Measurements from ENCODE around the gene KRTCAP2.
"Not testable (repeated sequence)": the region's sequence is repeated elsewhere in the genome, so short reads cannot be mapped to it uniquely, and the experiment has no call there.

Gene KRTCAP2

GRCh38 chr1:155198547-155198906 is 25.4 kb upstream of the KRTCAP2 start:
- Histone ChIP-seq H3K27ac (ENCODE audit: low read depth, low read length, severe bottlenecking) (no peak overlapping the region), H3K4me1 (ENCODE audit: control insufficient read depth, insufficient read depth, low read length, poor library complexity, severe bottlenecking) (peaks cover 13% of the 10 kb centered on the region), H3K9me3 (ENCODE audit: control insufficient read depth, low read length) (no peaks in the 10 kb centered on the region), H3K4me3 (ENCODE audit: extremely low read depth, insufficient read depth, low read length, poor library complexity, severe bottlenecking) (no peak overlapping the region), H3K36me3 (ENCODE audit: control insufficient read depth, insufficient read depth, low read length) (peaks cover 66% of the 10 kb centered on the region)
- 94 to 100% methylated on average over 2 to 3 of the region's 3 CpGs for WGBS, 2 experiments (ENCODE audit: insufficient coverage in 2 of 2)

- no peak overlapping the region for H3K27ac ChIP-seq (ENCODE audit: low read depth, low read length, severe bottlenecking)
- H3K4me1 ChIP-seq (ENCODE audit: control insufficient read depth, insufficient read depth, low read length, poor library complexity, severe bottlenecking), result peaks cover 17% of the 10 kb centered on the region
- H3K36me3 ChIP-seq (ENCODE audit: control insufficient read depth, insufficient read depth, low read length), result peaks cover 61% of the 10 kb centered on the region
- H3K9me3 ChIP-seq (ENCODE audit: control insufficient read depth, low read length), result no peaks in the 10 kb centered on the region
- 97 to 100% methylated on average over 13 to 14 of the region's 15 CpGs for WGBS, 2 experiments (ENCODE audit: insufficient coverage in 2 of 2)
- no peak overlapping the region for H3K4me3 ChIP-seq (ENCODE audit: extremely low read depth, insufficient read depth, low read length, poor library complexity, severe bottlenecking)
These were observed 24.9 kb upstream of the KRTCAP2 start for GRCh38 chr1:155197901-155198546.

- peaks cover 52% of the 10 kb centered on the region for H3K36me3 ChIP-seq (ENCODE audit: control insufficient read depth, insufficient read depth, low read length)
- peaks cover 22% of the 10 kb centered on the region for H3K4me1 ChIP-seq (ENCODE audit: control insufficient read depth, insufficient read depth, low read length, poor library complexity, severe bottlenecking)
- 85 to 86% methylated on average over 19 of the region's 20 CpGs for WGBS, 2 experiments (ENCODE audit: insufficient coverage in 2 of 2)
- peak overlapping the region; percentile 57 for H3K27ac ChIP-seq (ENCODE audit: low read depth, low read length, severe bottlenecking)
- no peaks in the 10 kb centered on the region for H3K9me3 ChIP-seq (ENCODE audit: control insufficient read depth, low read length)
- no peak overlapping the region for H3K4me3 ChIP-seq (ENCODE audit: extremely low read depth, insufficient read depth, low read length, poor library complexity, severe bottlenecking)
These were observed 24.0 kb upstream of the KRTCAP2 start for GRCh38 chr1:155196893-155197638.

- H3K27ac ChIP-seq (ENCODE audit: low read depth, low read length, severe bottlenecking), result peak overlapping the region; percentile 95
These were observed 23.2 kb upstream of the KRTCAP2 start for GRCh38 chr1:155196103-155196892.

GRCh38 chr1:155195201-155196102 is 22.3 kb upstream of the KRTCAP2 start:
- 10 to 12% methylated on average over 10 to 15 of the region's 27 CpGs for WGBS, 2 experiments (ENCODE audit: insufficient coverage in 2 of 2)
- peaks cover 36% of the 10 kb centered on the region for H3K36me3 ChIP-seq (ENCODE audit: control insufficient read depth, insufficient read depth, low read length)
- H3K27ac ChIP-seq (ENCODE audit: low read depth, low read length, severe bottlenecking), result peak overlapping the region; percentile 95
- peaks cover 22% of the 10 kb centered on the region for H3K4me1 ChIP-seq (ENCODE audit: control insufficient read depth, insufficient read depth, low read length, poor library complexity, severe bottlenecking)
- no peaks in the 10 kb centered on the region for H3K9me3 ChIP-seq (ENCODE audit: control insufficient read depth, low read length)
- peak overlapping the region; percentile 51 for H3K4me3 ChIP-seq (ENCODE audit: extremely low read depth, insufficient read depth, low read length, poor library complexity, severe bottlenecking)

More at GRCh38 chr1:155196103-155196892, 23.2 kb upstream of the KRTCAP2 start:
- WGBS, 2 experiments (ENCODE audit: insufficient coverage in 2 of 2), result 25 to 34% methylated on average over 2 to 3 of the region's 6 CpGs
- peaks cover 44% of the 10 kb centered on the region for H3K36me3 ChIP-seq (ENCODE audit: control insufficient read depth, insufficient read depth, low read length)
- peaks cover 22% of the 10 kb centered on the region for H3K4me1 ChIP-seq (ENCODE audit: control insufficient read depth, insufficient read depth, low read length, poor library complexity, severe bottlenecking)
- peak overlapping the region; percentile 51 for H3K4me3 ChIP-seq (ENCODE audit: extremely low read depth, insufficient read depth, low read length, poor library complexity, severe bottlenecking)
- H3K9me3 ChIP-seq (ENCODE audit: control insufficient read depth, low read length), result no peaks in the 10 kb centered on the region

GRCh38 chr1:155193991-155194240 is 20.8 kb upstream of the KRTCAP2 start:
- Histone ChIP-seq H3K36me3 (ENCODE audit: control insufficient read depth, insufficient read depth, low read length) (peaks cover 27% of the 10 kb centered on the region), H3K27ac (ENCODE audit: low read depth, low read length, severe bottlenecking) (peak overlapping the region; percentile 95), H3K4me1 (ENCODE audit: control insufficient read depth, insufficient read depth, low read length, poor library complexity, severe bottlenecking) (peaks cover 22% of the 10 kb centered on the region), H3K4me3 (ENCODE audit: extremely low read depth, insufficient read depth, low read length, poor library complexity, severe bottlenecking) (peak overlapping the region; percentile 51)
- not testable (repeated sequence) for H3K9me3 ChIP-seq (ENCODE audit: control insufficient read depth, low read length)
- WGBS, 2 experiments (ENCODE audit: insufficient coverage in 2 of 2), result 1 to 5% methylated on average over 8 to 16 of the region's 16 CpGs

- 0 to 1% methylated on average over 23 to 29 of the region's 38 CpGs for WGBS, 2 experiments (ENCODE audit: insufficient coverage in 2 of 2)
- Histone ChIP-seq H3K36me3 (ENCODE audit: control insufficient read depth, insufficient read depth, low read length) (peaks cover 23% of the 10 kb centered on the region), H3K9me3 (ENCODE audit: control insufficient read depth, low read length) (no peaks in the 10 kb centered on the region), H3K27ac (ENCODE audit: low read depth, low read length, severe bottlenecking) (peak overlapping the region; percentile 95), H3K4me3 (ENCODE audit: extremely low read depth, insufficient read depth, low read length, poor library complexity, severe bottlenecking) (peak overlapping the region; percentile 51), H3K4me1 (ENCODE audit: control insufficient read depth, insufficient read depth, low read length, poor library complexity, severe bottlenecking) (peaks cover 22% of the 10 kb centered on the region)
These were observed 20.3 kb upstream of the KRTCAP2 start for GRCh38 chr1:155193275-155193990.

GRCh38 chr1:155192346-155193274 is 19.5 kb upstream of the KRTCAP2 start:
- 43 to 100% methylated on average over 1 to 3 of the region's 20 CpGs for WGBS, 2 experiments (ENCODE audit: insufficient coverage in 2 of 2)
- peak overlapping the region; percentile 51 for H3K4me3 ChIP-seq (ENCODE audit: extremely low read depth, insufficient read depth, low read length, poor library complexity, severe bottlenecking)
- peaks cover 15% of the 10 kb centered on the region for H3K36me3 ChIP-seq (ENCODE audit: control insufficient read depth, insufficient read depth, low read length)
- H3K27ac ChIP-seq (ENCODE audit: low read depth, low read length, severe bottlenecking), result peak overlapping the region; percentile 95
- H3K9me3 ChIP-seq (ENCODE audit: control insufficient read depth, low read length), result no peaks in the 10 kb centered on the region
- H3K4me1 ChIP-seq (ENCODE audit: control insufficient read depth, insufficient read depth, low read length, poor library complexity, severe bottlenecking), result peaks cover 22% of the 10 kb centered on the region

GRCh38 chr1:155191904-155192303 is 18.8 kb upstream of the KRTCAP2 start:
- peaks cover 8% of the 10 kb centered on the region for H3K36me3 ChIP-seq (ENCODE audit: control insufficient read depth, insufficient read depth, low read length)
- no peak overlapping the region for H3K27ac ChIP-seq (ENCODE audit: low read depth, low read length, severe bottlenecking)
- H3K9me3 ChIP-seq (ENCODE audit: control insufficient read depth, low read length), result no peaks in the 10 kb centered on the region
- peaks cover 22% of the 10 kb centered on the region for H3K4me1 ChIP-seq (ENCODE audit: control insufficient read depth, insufficient read depth, low read length, poor library complexity, severe bottlenecking)
- 93 to 95% methylated on average over 16 of the region's 17 CpGs for WGBS, 2 experiments (ENCODE audit: insufficient coverage in 2 of 2)
- H3K4me3 ChIP-seq (ENCODE audit: extremely low read depth, insufficient read depth, low read length, poor library complexity, severe bottlenecking), result no peak overlapping the region
